Caco-2 (cell line): ENCODE results near the gene C10orf120. TPM values are rescaled to one million over a fixed set of nuclear protein-coding genes. Genes with fewer than 3 reads are reported as not detected.

ENCODE experiments used
- BruUV-seq: library from RNA; stranded (reverse); fragments of 400-500 nt; replicated peaks from 2 replicates; lab custom pipeline; 2021; lab: Mats Ljungman, UMichigan
- CTCF ChIA-PET: fragments of 300-600 bp; sonication (Branson Sonifier 250); formaldehyde crosslinking; loops from one replicate; lab custom pipeline; 2022; ENCODE audit warnings: antibody characterized with exemption; lab: Charles Lee
- POLR2A ChIA-PET: fragments of 300-600 bp; sonication (Branson Sonifier 250); formaldehyde crosslinking; loops from one replicate; lab custom pipeline; 2022; ENCODE audit warnings: antibody characterized with exemption; lab: Charles Lee
- DNase-seq, 2 experiments: peaks; one replicate each; pipeline versions ENCODE4 v3.0.0 to v3.0.0-alpha.2; 2020 to 2022
- H3K27me3 ChIP-seq: replicated peaks from 2 replicates; pipeline ENCODE4 v1.6.0; 2011; ENCODE audit warnings: low read length; ENCODE audit not compliant: control insufficient read depth, insufficient read depth
- H3K36me3 ChIP-seq: 2 replicates; pipeline ENCODE4 v1.5.1; 2011; ENCODE audit warnings: low read length; ENCODE audit not compliant: control insufficient read depth, insufficient read depth
- H3K4me1 ChIP-seq: fragments of 250-450 bp; sonication (Bioruptor Pico); 2 replicates; pipeline ENCODE4 v1.5.1; 2020; ENCODE audit warnings: mild to moderate bottlenecking
- H3K4me3 ChIP-seq: 2 replicates; pipeline ENCODE4 v1.5.1; 2011; ENCODE audit warnings: low read depth, mild to moderate bottlenecking, control low read depth, low read length
- H3K9me3 ChIP-seq: fragments of 250-450 bp; sonication (Bioruptor Pico); 2 replicates; pipeline ENCODE4 v1.5.1; 2020; ENCODE audit warnings: mild to moderate bottlenecking, moderate library complexity
- H3K27ac Mint-ChIP-seq: one replicate; pipeline ENCODE4 v1.8.0; 2022; ENCODE audit warnings: mixed read lengths; ENCODE audit not compliant: unreplicated experiment
- H3K27me3 Mint-ChIP-seq: one replicate; pipeline ENCODE4 v1.8.0; 2022; ENCODE audit warnings: mixed read lengths; ENCODE audit not compliant: insufficient read depth, unreplicated experiment
- H3K36me3 Mint-ChIP-seq: one replicate; pipeline ENCODE4 v1.8.0; 2022; ENCODE audit warnings: mild to moderate bottlenecking, mixed read lengths; ENCODE audit not compliant: insufficient read depth, unreplicated experiment
- H3K4me1 Mint-ChIP-seq: one replicate; pipeline ENCODE4 v1.8.0; 2022; ENCODE audit warnings: low read depth, mixed read lengths; ENCODE audit not compliant: unreplicated experiment
- H3K4me3 Mint-ChIP-seq: one replicate; pipeline ENCODE4 v1.8.0; 2022; ENCODE audit warnings: mild to moderate bottlenecking, moderate library complexity, mixed read lengths; ENCODE audit not compliant: unreplicated experiment
- H3K9me3 Mint-ChIP-seq: one replicate; pipeline ENCODE4 v1.8.0; 2022; ENCODE audit warnings: mixed read lengths; ENCODE audit not compliant: unreplicated experiment
- intact Hi-C: fragments of 100-400 bp; cut with micrococcal nuclease; formaldehyde crosslinking; loops from one replicate; pipeline ENCODE4 v1.10.0; 2022; ENCODE audit not compliant: unreplicated experiment
- total RNA-seq: library from RNA; stranded (reverse); gene quantifications from 2 replicates; pipeline ENCODE4 v1.2.3, GENCODE V29; 2022
- TF ChIP-seq, protein P1 (sequence below), 2 experiments: fragments of 200-600 bp in 1 of 2; IDR thresholded peaks; 1 replicate in 1 of 2; 2 replicates in 1 of 2; pipeline versions ENCODE4 v1.5.1 to v1.8.0; 2011 to 2022; ENCODE audit warnings: antibody characterized with exemption in 1 of 2, control low read depth in 1 of 2, inconsistent platforms in 1 of 2, low read depth in 1 of 2, low read length in 1 of 2, mild to moderate bottlenecking in 1 of 2, moderate library complexity in 1 of 2; ENCODE audit not compliant: insufficient read depth in 1 of 2, severe bottlenecking in 1 of 2, unreplicated experiment in 1 of 2

The C10orf120 gene
- total RNA-seq, 1 experiment from 2014 or later: not detected

DNA sequence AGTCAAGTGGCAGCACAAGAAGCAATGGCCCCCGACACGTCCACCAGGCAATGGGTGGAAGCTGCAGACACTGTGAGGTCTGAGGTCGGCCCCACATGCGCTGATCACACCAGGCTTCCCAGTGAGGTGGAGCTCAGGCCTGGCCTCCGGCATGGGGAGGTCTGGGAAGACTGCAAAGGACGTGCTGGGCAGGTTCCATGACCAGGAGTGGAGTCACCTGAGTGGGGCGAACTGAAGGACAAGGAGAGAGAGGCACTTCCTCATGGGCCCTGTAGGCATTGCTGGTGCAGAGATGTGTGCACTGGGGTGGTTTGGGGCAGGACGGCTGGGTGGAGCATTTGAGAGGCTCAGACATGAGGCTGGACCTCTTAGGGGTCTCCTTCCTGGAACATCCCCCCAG is 35.1 kb downstream of the C10orf120 start:
- no peak overlapping the region for H3K27ac Mint-ChIP-seq
- intact Hi-C loops: no loop called here
- H3K4me1 ChIP-seq: no peaks in the 10 kb centered on the region
- BruUV-seq: no TSS peak
- no peaks in the 10 kb centered on the region for H3K36me3 ChIP-seq
- TF ChIP-seq, protein P1, sequence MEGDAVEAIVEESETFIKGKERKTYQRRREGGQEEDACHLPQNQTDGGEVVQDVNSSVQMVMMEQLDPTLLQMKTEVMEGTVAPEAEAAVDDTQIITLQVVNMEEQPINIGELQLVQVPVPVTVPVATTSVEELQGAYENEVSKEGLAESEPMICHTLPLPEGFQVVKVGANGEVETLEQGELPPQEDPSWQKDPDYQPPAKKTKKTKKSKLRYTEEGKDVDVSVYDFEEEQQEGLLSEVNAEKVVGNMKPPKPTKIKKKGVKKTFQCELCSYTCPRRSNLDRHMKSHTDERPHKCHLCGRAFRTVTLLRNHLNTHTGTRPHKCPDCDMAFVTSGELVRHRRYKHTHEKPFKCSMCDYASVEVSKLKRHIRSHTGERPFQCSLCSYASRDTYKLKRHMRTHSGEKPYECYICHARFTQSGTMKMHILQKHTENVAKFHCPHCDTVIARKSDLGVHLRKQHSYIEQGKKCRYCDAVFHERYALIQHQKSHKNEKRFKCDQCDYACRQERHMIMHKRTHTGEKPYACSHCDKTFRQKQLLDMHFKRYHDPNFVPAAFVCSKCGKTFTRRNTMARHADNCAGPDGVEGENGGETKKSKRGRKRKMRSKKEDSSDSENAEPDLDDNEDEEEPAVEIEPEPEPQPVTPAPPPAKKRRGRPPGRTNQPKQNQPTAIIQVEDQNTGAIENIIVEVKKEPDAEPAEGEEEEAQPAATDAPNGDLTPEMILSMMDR (IDR thresholded peaks at IDR 0.05; ENCODE audit: insufficient read depth in 1 of 2, low read depth in 1 of 2, low read length in 1 of 2, severe bottlenecking in 1 of 2, unreplicated experiment in 1 of 2): no peak
- H3K4me3 ChIP-seq: no peak overlapping the region
- DNase-seq: no peak
- H3K9me3 ChIP-seq: no peaks in the 10 kb centered on the region
- H3K27me3 ChIP-seq: no peaks in the 10 kb centered on the region
- no peaks in the 10 kb centered on the region for H3K9me3 Mint-ChIP-seq
- H3K36me3 Mint-ChIP-seq: no peaks in the 10 kb centered on the region
- H3K4me1 Mint-ChIP-seq: no peaks in the 10 kb centered on the region
- no peak overlapping the region for H3K4me3 Mint-ChIP-seq
- CTCF ChIA-PET: no interaction called here
- peaks cover 29% of the 10 kb centered on the region for H3K27me3 Mint-ChIP-seq
- POLR2A ChIA-PET: no interaction called here

DNA sequence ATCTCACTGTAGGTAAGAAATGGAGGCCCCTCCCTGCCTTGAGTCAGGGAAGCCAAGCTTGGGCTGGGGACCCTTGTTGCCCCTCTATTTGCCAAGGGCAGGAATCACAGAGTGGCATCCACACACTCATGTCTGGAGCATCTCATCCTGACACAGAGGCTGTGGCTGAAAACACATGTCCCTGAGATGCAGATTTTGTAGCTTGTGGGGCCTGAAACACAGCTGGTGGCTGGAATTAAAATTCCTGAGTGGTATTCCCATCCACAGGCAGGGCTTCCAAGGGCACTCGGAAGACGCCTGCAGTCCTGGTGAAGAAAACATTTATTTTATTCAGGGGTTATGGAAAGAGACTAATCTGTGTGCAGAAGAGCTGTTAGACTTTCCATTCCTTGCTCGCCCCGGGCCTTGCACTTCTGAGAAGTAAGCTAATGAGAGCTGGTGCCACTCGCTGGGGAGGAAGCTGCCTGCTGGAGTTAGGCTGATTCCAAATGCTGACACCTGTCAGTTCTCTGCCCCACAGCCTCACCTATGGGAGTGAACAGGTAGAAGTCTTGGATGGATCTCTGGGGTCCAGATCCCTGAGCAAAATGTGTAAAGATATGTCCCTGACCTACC is 36.0 kb downstream of the C10orf120 start:
- ChIA-PET POLR2A (no interaction called here), CTCF (no interaction called here)
- Mint-ChIP-seq H3K36me3 (no peaks in the 10 kb centered on the region), H3K27ac (no peak overlapping the region), H3K4me3 (no peak overlapping the region), H3K4me1 (no peaks in the 10 kb centered on the region), H3K27me3 (peaks cover 28% of the 10 kb centered on the region), H3K9me3 (no peaks in the 10 kb centered on the region)
- Histone ChIP-seq H3K4me3 (no peak overlapping the region), H3K36me3 (no peaks in the 10 kb centered on the region), H3K9me3 (no peaks in the 10 kb centered on the region), H3K27me3 (no peaks in the 10 kb centered on the region), H3K4me1 (no peaks in the 10 kb centered on the region)
- no peak for DNase-seq
- intact Hi-C loops: no loop called here
- TF ChIP-seq, protein P1 (IDR thresholded peaks at IDR 0.05; ENCODE audit: insufficient read depth in 1 of 2, low read depth in 1 of 2, low read length in 1 of 2, severe bottlenecking in 1 of 2, unreplicated experiment in 1 of 2): no peak
- BruUV-seq: no TSS peak

DNA sequence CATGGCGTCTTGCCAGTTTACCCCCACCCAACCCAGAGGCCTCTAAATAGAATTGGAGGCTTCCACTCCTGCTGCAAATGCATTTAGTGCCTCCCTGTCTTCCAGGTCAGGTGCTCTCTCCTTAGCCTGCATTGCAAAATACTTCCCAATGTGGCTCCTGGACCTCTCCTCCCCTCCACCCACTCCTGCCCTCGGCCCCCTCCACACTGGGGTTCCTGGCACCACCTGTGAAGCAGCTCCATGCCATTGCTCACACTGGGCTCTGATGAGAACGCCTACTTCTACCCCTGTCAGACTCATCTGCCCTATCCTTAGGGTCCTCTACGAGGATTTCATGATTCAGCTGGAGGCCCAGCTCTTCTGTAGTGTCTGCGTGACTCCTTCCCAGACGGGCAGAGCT is 37.4 kb downstream of the C10orf120 start:
- CTCF ChIA-PET: no interaction called here
- Mint-ChIP-seq H3K27me3 (peaks cover 19% of the 10 kb centered on the region), H3K36me3 (no peaks in the 10 kb centered on the region), H3K4me1 (no peaks in the 10 kb centered on the region), H3K4me3 (no peak overlapping the region), H3K9me3 (no peaks in the 10 kb centered on the region), H3K27ac (no peak overlapping the region)
- H3K4me1 ChIP-seq: no peaks in the 10 kb centered on the region
- TF ChIP-seq, protein P1 (IDR thresholded peaks at IDR 0.05; ENCODE audit: insufficient read depth in 1 of 2, low read depth in 1 of 2, low read length in 1 of 2, severe bottlenecking in 1 of 2, unreplicated experiment in 1 of 2): no peak
- no peaks in the 10 kb centered on the region for H3K9me3 ChIP-seq
- BruUV-seq: no TSS peak
- H3K36me3 ChIP-seq: no peaks in the 10 kb centered on the region
- POLR2A ChIA-PET: no interaction called here
- no peaks in the 10 kb centered on the region for H3K27me3 ChIP-seq
- intact Hi-C loops: no loop called here
- no peak overlapping the region for H3K4me3 ChIP-seq
- no peak for DNase-seq
